ENCODE measurements around the gene SPATA32.
A peak's percentile ranks its signal among the peaks of the same experiment; 100 is the strongest.

SPATA32 gene

GRCh38 chr17:45277216-45277849 is 15.4 kb upstream of the SPATA32 start (continued):
- TF ChIP-seq, protein P1, sequence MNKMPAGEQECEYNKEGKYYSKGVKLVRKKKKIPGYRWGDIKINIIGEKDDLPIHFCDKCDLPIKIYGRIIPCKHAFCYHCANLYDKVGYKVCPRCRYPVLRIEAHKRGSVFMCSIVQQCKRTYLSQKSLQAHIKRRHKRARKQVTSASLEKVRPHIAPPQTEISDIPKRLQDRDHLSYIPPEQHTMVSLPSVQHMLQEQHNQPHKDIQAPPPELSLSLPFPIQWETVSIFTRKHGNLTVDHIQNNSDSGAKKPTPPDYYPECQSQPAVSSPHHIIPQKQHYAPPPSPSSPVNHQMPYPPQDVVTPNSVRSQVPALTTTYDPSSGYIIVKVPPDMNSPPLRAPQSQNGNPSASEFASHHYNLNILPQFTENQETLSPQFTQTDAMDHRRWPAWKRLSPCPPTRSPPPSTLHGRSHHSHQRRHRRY (tag by site-specific recombination; IDR thresholded peaks at IDR 0.05) = no peak
- TF ChIP-seq OSR2 (tag by site-specific recombination; IDR thresholded peaks at IDR 0.05) = no peak
- TF ChIP-seq ZNF510 (tag by site-specific recombination; IDR thresholded peaks at IDR 0.05; ENCODE audit: insufficient replicate concordance) = no peak
- TF ChIP-seq, protein P2, sequence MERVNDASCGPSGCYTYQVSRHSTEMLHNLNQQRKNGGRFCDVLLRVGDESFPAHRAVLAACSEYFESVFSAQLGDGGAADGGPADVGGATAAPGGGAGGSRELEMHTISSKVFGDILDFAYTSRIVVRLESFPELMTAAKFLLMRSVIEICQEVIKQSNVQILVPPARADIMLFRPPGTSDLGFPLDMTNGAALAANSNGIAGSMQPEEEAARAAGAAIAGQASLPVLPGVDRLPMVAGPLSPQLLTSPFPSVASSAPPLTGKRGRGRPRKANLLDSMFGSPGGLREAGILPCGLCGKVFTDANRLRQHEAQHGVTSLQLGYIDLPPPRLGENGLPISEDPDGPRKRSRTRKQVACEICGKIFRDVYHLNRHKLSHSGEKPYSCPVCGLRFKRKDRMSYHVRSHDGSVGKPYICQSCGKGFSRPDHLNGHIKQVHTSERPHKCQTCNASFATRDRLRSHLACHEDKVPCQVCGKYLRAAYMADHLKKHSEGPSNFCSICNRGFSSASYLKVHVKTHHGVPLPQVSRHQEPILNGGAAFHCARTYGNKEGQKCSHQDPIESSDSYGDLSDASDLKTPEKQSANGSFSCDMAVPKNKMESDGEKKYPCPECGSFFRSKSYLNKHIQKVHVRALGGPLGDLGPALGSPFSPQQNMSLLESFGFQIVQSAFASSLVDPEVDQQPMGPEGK (tag by site-specific recombination; IDR thresholded peaks at IDR 0.05) = 0 out of 2 replicates have a peak, but pooled peaks have one; percentile 45
- TF ChIP-seq ZNF654 (tag by site-specific recombination; IDR thresholded peaks at IDR 0.05; ENCODE audit: low read depth) = peak; percentile 73
- TF ChIP-seq ZNF629 (tag by site-specific recombination; IDR thresholded peaks at IDR 0.05) = peak; percentile 59; the same call in 1 of the 2 replicates
- no peak for TF ChIP-seq IKZF3 (tag by site-specific recombination; IDR thresholded peaks at IDR 0.05)
- peak; percentile 47; the same call in 1 of the 2 replicates for TF ChIP-seq ZIC2 (tag by site-specific recombination; IDR thresholded peaks at IDR 0.05)
- TF ChIP-seq ZBTB17 (tag by site-specific recombination; IDR thresholded peaks at IDR 0.05) = peak; percentile 75; the same call in 1 of the 2 replicates
- no peak for TF ChIP-seq KLF17 (tag by site-specific recombination; IDR thresholded peaks at IDR 0.05)
- TF ChIP-seq ZNF777 (tag by site-specific recombination; IDR thresholded peaks at IDR 0.05; ENCODE audit: borderline replicate concordance) = no peak
- TF ChIP-seq ZBTB48 (tag by site-specific recombination; IDR thresholded peaks at IDR 0.05) = 0 out of 2 replicates have a peak, but pooled peaks have one; percentile 19
- no peak for TF ChIP-seq KLF9 (tag by site-specific recombination; IDR thresholded peaks at IDR 0.05; ENCODE audit: low read depth)
- TF ChIP-seq ZNF133 (tag by site-specific recombination; IDR thresholded peaks at IDR 0.05) = no peak
- TF ChIP-seq ZNF670 (tag by site-specific recombination; IDR thresholded peaks at IDR 0.05; ENCODE audit: low read depth) = no peak
- 0 out of 2 replicates have a peak, but pooled peaks have one; percentile 13 for TF ChIP-seq ZNF518A (tag by site-specific recombination; conservative IDR thresholded peaks at IDR 0.05; ENCODE audit: low read depth)
- no peak for TF ChIP-seq ZNF138 (tag by site-specific recombination; IDR thresholded peaks at IDR 0.05; ENCODE audit: borderline replicate concordance)
- no peak for TF ChIP-seq ZNF157 (tag by site-specific recombination; IDR thresholded peaks at IDR 0.05)
- TF ChIP-seq ZNF184 (tag by site-specific recombination; IDR thresholded peaks at IDR 0.05) = no peak
- no peak for TF ChIP-seq ZNF473 (tag by site-specific recombination; IDR thresholded peaks at IDR 0.05)
- no peak for TF ChIP-seq FEZF1 (tag by site-specific recombination; IDR thresholded peaks at IDR 0.05)
- TF ChIP-seq ZSCAN16 (tag by site-specific recombination; IDR thresholded peaks at IDR 0.05) = no peak
- TF ChIP-seq, protein P3, sequence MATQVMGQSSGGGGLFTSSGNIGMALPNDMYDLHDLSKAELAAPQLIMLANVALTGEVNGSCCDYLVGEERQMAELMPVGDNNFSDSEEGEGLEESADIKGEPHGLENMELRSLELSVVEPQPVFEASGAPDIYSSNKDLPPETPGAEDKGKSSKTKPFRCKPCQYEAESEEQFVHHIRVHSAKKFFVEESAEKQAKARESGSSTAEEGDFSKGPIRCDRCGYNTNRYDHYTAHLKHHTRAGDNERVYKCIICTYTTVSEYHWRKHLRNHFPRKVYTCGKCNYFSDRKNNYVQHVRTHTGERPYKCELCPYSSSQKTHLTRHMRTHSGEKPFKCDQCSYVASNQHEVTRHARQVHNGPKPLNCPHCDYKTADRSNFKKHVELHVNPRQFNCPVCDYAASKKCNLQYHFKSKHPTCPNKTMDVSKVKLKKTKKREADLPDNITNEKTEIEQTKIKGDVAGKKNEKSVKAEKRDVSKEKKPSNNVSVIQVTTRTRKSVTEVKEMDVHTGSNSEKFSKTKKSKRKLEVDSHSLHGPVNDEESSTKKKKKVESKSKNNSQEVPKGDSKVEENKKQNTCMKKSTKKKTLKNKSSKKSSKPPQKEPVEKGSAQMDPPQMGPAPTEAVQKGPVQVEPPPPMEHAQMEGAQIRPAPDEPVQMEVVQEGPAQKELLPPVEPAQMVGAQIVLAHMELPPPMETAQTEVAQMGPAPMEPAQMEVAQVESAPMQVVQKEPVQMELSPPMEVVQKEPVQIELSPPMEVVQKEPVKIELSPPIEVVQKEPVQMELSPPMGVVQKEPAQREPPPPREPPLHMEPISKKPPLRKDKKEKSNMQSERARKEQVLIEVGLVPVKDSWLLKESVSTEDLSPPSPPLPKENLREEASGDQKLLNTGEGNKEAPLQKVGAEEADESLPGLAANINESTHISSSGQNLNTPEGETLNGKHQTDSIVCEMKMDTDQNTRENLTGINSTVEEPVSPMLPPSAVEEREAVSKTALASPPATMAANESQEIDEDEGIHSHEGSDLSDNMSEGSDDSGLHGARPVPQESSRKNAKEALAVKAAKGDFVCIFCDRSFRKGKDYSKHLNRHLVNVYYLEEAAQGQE (tag by site-specific recombination; IDR thresholded peaks at IDR 0.05) = no peak
- no peak for TF ChIP-seq GLI2 (tag by site-specific recombination; IDR thresholded peaks at IDR 0.05; ENCODE audit: borderline replicate concordance, low read depth)
- no peak for TF ChIP-seq ZNF530 (tag by site-specific recombination; IDR thresholded peaks at IDR 0.05; ENCODE audit: low read depth)
- peak; percentile 9; the same call in 1 of the 2 replicates for TF ChIP-seq ZNF600 (tag by site-specific recombination; IDR thresholded peaks at IDR 0.05)
- peak; percentile 80 for TF ChIP-seq ZNF2 (tag by site-specific recombination; IDR thresholded peaks at IDR 0.05)
- no peak for TF ChIP-seq ZNF211 (tag by site-specific recombination; IDR thresholded peaks at IDR 0.05; ENCODE audit: low read depth)

Measured in HEK293 (cell line).